ENCODE measurements around the gene HAAO.

- no peak for TF ChIP-seq EZH2 (optimal IDR thresholded peaks at IDR 0.05; ENCODE audit: low read depth, low read length)
- TF ChIP-seq CTCF (IDR thresholded peaks at IDR 0.05; ENCODE audit: low read length) = no peak
- no peak for TF ChIP-seq EZH2phosphoT487 (IDR thresholded peaks at IDR 0.05; ENCODE audit: low read length)
These were observed 4.5 kb downstream of the HAAO start for GRCh38 chr2:42787788-42788477.

Measured in MM.1S (cell line).